Gastrocnemius medialis (tissue), 4 donors: Measurements from ENCODE around the gene SUMF2.

Source experiments
- POLR2A ChIP-seq, 2 donors: fragments of 450-650 bp; IDR thresholded peaks; one replicate each; pipeline ENCODE4 v1.6.1; 2017; ENCODE audit warnings: antibody characterized with exemption in 2 of 2, mild to moderate bottlenecking in 2 of 2, moderate library complexity in 2 of 2
- TF ChIP-seq, protein P1 (sequence below), 5 experiments: fragments of 450-650 bp in 3 of 5; fragments of 200-600 bp in 2 of 5; sonication (generic) in 2 of 5; IDR thresholded peaks in 4 of 5; conservative IDR thresholded peaks in 1 of 5; 1 replicate in 4 of 5; 2 replicates in 1 of 5; pipeline ENCODE4 v1.5.1; 2016 to 2019; ENCODE audit warnings: antibody characterized with exemption in 5 of 5, mild to moderate bottlenecking in 3 of 5, moderate library complexity in 3 of 5

- TF ChIP-seq POLR2A (IDR thresholded peaks at IDR 0.05), result no peak
- TF ChIP-seq, protein P1, sequence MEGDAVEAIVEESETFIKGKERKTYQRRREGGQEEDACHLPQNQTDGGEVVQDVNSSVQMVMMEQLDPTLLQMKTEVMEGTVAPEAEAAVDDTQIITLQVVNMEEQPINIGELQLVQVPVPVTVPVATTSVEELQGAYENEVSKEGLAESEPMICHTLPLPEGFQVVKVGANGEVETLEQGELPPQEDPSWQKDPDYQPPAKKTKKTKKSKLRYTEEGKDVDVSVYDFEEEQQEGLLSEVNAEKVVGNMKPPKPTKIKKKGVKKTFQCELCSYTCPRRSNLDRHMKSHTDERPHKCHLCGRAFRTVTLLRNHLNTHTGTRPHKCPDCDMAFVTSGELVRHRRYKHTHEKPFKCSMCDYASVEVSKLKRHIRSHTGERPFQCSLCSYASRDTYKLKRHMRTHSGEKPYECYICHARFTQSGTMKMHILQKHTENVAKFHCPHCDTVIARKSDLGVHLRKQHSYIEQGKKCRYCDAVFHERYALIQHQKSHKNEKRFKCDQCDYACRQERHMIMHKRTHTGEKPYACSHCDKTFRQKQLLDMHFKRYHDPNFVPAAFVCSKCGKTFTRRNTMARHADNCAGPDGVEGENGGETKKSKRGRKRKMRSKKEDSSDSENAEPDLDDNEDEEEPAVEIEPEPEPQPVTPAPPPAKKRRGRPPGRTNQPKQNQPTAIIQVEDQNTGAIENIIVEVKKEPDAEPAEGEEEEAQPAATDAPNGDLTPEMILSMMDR (IDR thresholded peaks at IDR 0.05 in 4 of 5, conservative IDR thresholded peaks at IDR 0.05 in 1 of 5), result no peak
Observed at GRCh38 chr7:56105508-56105907, 41.4 kb downstream of the SUMF2 start.
